ENCODE measurements around the gene C10orf53.

Gene C10orf53

DNA sequence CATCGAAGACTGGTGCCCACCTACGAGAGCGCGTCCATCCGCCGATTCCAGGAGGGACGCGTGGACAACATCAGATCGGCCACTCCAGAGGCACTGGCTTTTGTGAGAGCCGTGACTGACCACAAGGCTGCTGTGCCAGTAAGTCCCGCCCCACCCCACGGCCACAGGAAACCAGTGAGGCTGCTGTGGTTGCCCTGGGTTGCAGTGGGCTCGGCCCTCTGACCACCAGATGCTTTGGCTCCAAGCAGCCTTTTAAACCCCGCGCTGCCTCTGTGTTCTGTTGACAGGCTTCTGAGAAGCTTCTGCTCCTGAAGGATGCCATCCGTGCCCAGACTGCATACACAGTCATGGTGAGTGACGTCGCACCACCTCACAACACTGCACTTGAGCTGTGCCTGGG is 24.4 kb upstream of the C10orf53 start:
- Histone ChIP-seq H3K27me3 (ENCODE audit: control insufficient read depth in 1 of 2, insufficient read depth in 1 of 2, low read length in 2 of 2) (peaks cover 10 to 60% of the 10 kb centered on the region in 2 experiments), H4K91ac (ENCODE audit: low read length) (no peak overlapping the region), H3K36me3 (ENCODE audit: control insufficient read depth in 1 of 2, insufficient read depth in 2 of 2, low read depth in 1 of 2, low read length in 2 of 2) (no peaks in the 10 kb centered on the region), H2AFZ (ENCODE audit: low read depth, low read length) (no peak overlapping the region), H3K9ac (ENCODE audit: low read length) (no peak overlapping the region), H3K4ac (ENCODE audit: low read depth in 1 of 2, low read length in 2 of 2) (no peak overlapping the region), H3K18ac (ENCODE audit: low read depth in 1 of 2, low read length in 2 of 2) (no peak overlapping the region), H3K9me3 (ENCODE audit: control insufficient read depth, low read length) (peaks cover 9% of the 10 kb centered on the region), H3K79me1 (replicated peaks; ENCODE audit: low read length, poor library complexity, severe bottlenecking) (no peaks in the 10 kb centered on the region), H2BK15ac (ENCODE audit: low read depth, poor library complexity, severe bottlenecking) (no peak overlapping the region), H3K4me1 (ENCODE audit: control insufficient read depth, insufficient read depth, low read depth, low read length) (no peaks in the 10 kb centered on the region), H4K8ac (ENCODE audit: low read length) (no peak overlapping the region), H3K4me2 (ENCODE audit: low read length, poor library complexity, severe bottlenecking) (no peak overlapping the region), H2AK5ac (ENCODE audit: low read length, severe bottlenecking) (no peak overlapping the region), H3K27ac (ENCODE audit: low read length, poor library complexity, severe bottlenecking) (no peak overlapping the region), H2BK12ac (ENCODE audit: low read length in 2 of 2) (no peak overlapping the region), H2BK120ac (ENCODE audit: low read depth, low read length) (no peak overlapping the region), H2BK5ac (ENCODE audit: low read depth, low read length, poor library complexity, severe bottlenecking) (no peak overlapping the region), H3K23ac (ENCODE audit: low read length in 2 of 2) (no peak overlapping the region), H3K4me3 (ENCODE audit: insufficient read depth in 1 of 2, low read depth in 1 of 2, low read length in 2 of 2) (no peak overlapping the region), H3K14ac (ENCODE audit: low read length in 2 of 2) (no peak overlapping the region)
- 88% methylated on average over 18 of the region's 18 CpGs for WGBS
- no peak for DNase-seq

DNA sequence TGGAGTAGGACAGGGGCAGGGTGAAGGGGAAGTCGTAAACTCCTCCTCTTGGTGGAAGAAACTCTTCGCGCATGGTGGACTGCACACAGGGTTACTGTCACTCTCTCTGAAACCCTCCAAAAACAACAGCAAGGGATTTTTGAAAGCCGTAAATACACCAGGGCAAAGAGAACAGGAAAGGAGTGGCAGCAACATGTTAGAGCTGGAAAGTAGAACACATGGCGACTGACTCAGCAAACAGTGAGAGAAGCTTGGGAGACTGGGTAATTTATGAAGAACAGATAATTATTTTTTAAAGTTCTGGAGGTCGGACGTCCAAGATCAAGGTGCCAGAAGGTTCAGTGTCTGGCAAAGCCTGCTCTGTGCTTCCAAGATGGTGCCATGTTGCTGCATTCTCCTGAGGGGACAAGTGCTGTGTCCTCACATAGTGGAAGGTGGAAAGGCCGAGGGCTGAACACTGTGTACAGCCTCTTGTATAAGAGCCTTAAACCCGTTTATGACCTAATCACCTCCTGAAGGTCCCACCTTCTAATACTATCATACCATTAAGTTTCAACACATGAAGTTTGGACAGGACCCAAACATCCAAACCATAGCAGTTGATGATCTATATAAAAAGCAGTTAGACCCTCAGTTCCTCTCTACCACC is 22.5 kb upstream of the C10orf53 start:
- H3K9ac ChIP-seq (ENCODE audit: low read length), result no peak overlapping the region
- H3K4ac ChIP-seq (ENCODE audit: low read depth in 1 of 2, low read length in 2 of 2), result no peak overlapping the region
- H2BK5ac ChIP-seq (ENCODE audit: low read depth, low read length, poor library complexity, severe bottlenecking), result no peak overlapping the region
- no peaks in the 10 kb centered on the region for H3K79me1 ChIP-seq (replicated peaks; ENCODE audit: low read length, poor library complexity, severe bottlenecking)
- no peak overlapping the region for H3K4me2 ChIP-seq (ENCODE audit: low read length, poor library complexity, severe bottlenecking)
- H3K9me3 ChIP-seq (ENCODE audit: control insufficient read depth, low read length), result peaks cover 9% of the 10 kb centered on the region
- no peak overlapping the region for H2AK5ac ChIP-seq (ENCODE audit: low read length, severe bottlenecking)
- H2BK120ac ChIP-seq (ENCODE audit: low read depth, low read length), result no peak overlapping the region
- no peak overlapping the region for H2BK15ac ChIP-seq (ENCODE audit: low read depth, poor library complexity, severe bottlenecking)
- no peak overlapping the region for H2BK12ac ChIP-seq (ENCODE audit: low read length in 2 of 2)
- H3K27me3 ChIP-seq (ENCODE audit: control insufficient read depth in 1 of 2, insufficient read depth in 1 of 2, low read length in 2 of 2), result peaks cover 7 to 48% of the 10 kb centered on the region in 2 experiments
- no peak overlapping the region for H3K27ac ChIP-seq (ENCODE audit: low read length, poor library complexity, severe bottlenecking)
- no peaks in the 10 kb centered on the region for H3K4me1 ChIP-seq (ENCODE audit: control insufficient read depth, insufficient read depth, low read depth, low read length)
- H4K91ac ChIP-seq (ENCODE audit: low read length), result no peak overlapping the region
- WGBS, result 73% methylated on average over 9 of the region's 9 CpGs
- no peak overlapping the region for H3K14ac ChIP-seq (ENCODE audit: low read length in 2 of 2)
- no peak overlapping the region for H2AFZ ChIP-seq (ENCODE audit: low read depth, low read length)
- H4K8ac ChIP-seq (ENCODE audit: low read length), result no peak overlapping the region
- H3K36me3 ChIP-seq (ENCODE audit: control insufficient read depth in 1 of 2, insufficient read depth in 2 of 2, low read depth in 1 of 2, low read length in 2 of 2), result no peaks in the 10 kb centered on the region
- DNase-seq, result no peak
- no peak overlapping the region for H3K4me3 ChIP-seq (ENCODE audit: insufficient read depth in 1 of 2, low read depth in 1 of 2, low read length in 2 of 2)
- H3K23ac ChIP-seq (ENCODE audit: low read length in 2 of 2), result no peak overlapping the region
- H3K18ac ChIP-seq (ENCODE audit: low read depth in 1 of 2, low read length in 2 of 2), result no peak overlapping the region

DNA sequence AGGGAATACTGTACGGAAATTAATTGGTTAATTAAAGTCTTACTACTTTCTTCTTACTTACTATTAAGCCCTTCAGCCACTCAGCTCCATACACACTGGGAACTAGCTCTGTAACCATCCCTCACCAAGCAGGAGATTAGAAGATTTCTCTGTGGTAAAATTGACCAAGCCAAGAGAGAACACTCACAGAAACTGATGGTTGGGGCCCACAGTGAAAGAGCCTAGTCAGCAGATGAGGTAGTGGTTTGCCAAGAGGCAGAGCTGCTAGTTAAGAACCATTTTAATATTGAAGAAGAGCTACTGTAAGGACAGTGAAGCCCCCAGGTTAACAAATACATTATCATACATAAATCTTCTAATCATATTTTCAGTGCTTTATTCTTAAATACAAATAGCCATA is 21.8 kb upstream of the C10orf53 start:
- Histone ChIP-seq H3K79me1 (replicated peaks; ENCODE audit: low read length, poor library complexity, severe bottlenecking) (no peaks in the 10 kb centered on the region), H3K4ac (ENCODE audit: low read depth in 1 of 2, low read length in 2 of 2) (no peak overlapping the region), H2BK120ac (ENCODE audit: low read depth, low read length) (no peak overlapping the region), H2BK12ac (ENCODE audit: low read length in 2 of 2) (no peak overlapping the region), H3K23ac (ENCODE audit: low read length in 2 of 2) (no peak overlapping the region), H3K9ac (ENCODE audit: low read length) (no peak overlapping the region), H2AFZ (ENCODE audit: low read depth, low read length) (no peak overlapping the region), H3K4me3 (ENCODE audit: insufficient read depth in 1 of 2, low read depth in 1 of 2, low read length in 2 of 2) (no peak overlapping the region), H3K27ac (ENCODE audit: low read length, poor library complexity, severe bottlenecking) (no peak overlapping the region), H3K4me2 (ENCODE audit: low read length, poor library complexity, severe bottlenecking) (no peak overlapping the region), H2AK5ac (ENCODE audit: low read length, severe bottlenecking) (no peak overlapping the region), H3K27me3 (ENCODE audit: control insufficient read depth in 1 of 2, insufficient read depth in 1 of 2, low read length in 2 of 2) (peaks cover under 1 to 48% of the 10 kb centered on the region in 2 experiments), H3K36me3 (ENCODE audit: control insufficient read depth in 1 of 2, insufficient read depth in 2 of 2, low read depth in 1 of 2, low read length in 2 of 2) (no peaks in the 10 kb centered on the region), H3K4me1 (ENCODE audit: control insufficient read depth, insufficient read depth, low read depth, low read length) (no peaks in the 10 kb centered on the region), H3K9me3 (ENCODE audit: control insufficient read depth, low read length) (peaks cover 9% of the 10 kb centered on the region), H2BK15ac (ENCODE audit: low read depth, poor library complexity, severe bottlenecking) (no peak overlapping the region), H4K91ac (ENCODE audit: low read length) (no peak overlapping the region), H4K8ac (ENCODE audit: low read length) (no peak overlapping the region), H2BK5ac (ENCODE audit: low read depth, low read length, poor library complexity, severe bottlenecking) (no peak overlapping the region), H3K18ac (ENCODE audit: low read depth in 1 of 2, low read length in 2 of 2) (no peak overlapping the region), H3K14ac (ENCODE audit: low read length in 2 of 2) (no peak overlapping the region)
- no peak for DNase-seq
- no CpG with 5 or more reads among the region's 1 CpG for WGBS

GRCh38 chr10:49661140-49661856 is 18.2 kb upstream of the C10orf53 start:
- no peak for DNase-seq
- Histone ChIP-seq H2BK15ac (ENCODE audit: low read depth, poor library complexity, severe bottlenecking) (no peak overlapping the region), H3K27ac (ENCODE audit: low read length, poor library complexity, severe bottlenecking) (no peak overlapping the region), H3K14ac (ENCODE audit: low read length in 2 of 2) (no peak overlapping the region), H3K36me3 (ENCODE audit: control insufficient read depth in 1 of 2, insufficient read depth in 2 of 2, low read depth in 1 of 2, low read length in 2 of 2) (no peaks in the 10 kb centered on the region), H4K91ac (ENCODE audit: low read length) (no peak overlapping the region), H3K4me3 (ENCODE audit: insufficient read depth in 1 of 2, low read depth in 1 of 2, low read length in 2 of 2) (no peak overlapping the region), H3K27me3 (ENCODE audit: control insufficient read depth in 1 of 2, insufficient read depth in 1 of 2, low read length in 2 of 2) (peaks cover 5 to 46% of the 10 kb centered on the region in 2 experiments), H2BK5ac (ENCODE audit: low read depth, low read length, poor library complexity, severe bottlenecking) (no peak overlapping the region), H3K4me2 (ENCODE audit: low read length, poor library complexity, severe bottlenecking) (no peak overlapping the region), H3K18ac (ENCODE audit: low read depth in 1 of 2, low read length in 2 of 2) (no peak overlapping the region), H2AK5ac (ENCODE audit: low read length, severe bottlenecking) (no peak overlapping the region), H3K9ac (ENCODE audit: low read length) (no peak overlapping the region), H2AFZ (ENCODE audit: low read depth, low read length) (no peak overlapping the region), H4K8ac (ENCODE audit: low read length) (no peak overlapping the region), H2BK120ac (ENCODE audit: low read depth, low read length) (no peak overlapping the region), H3K4ac (ENCODE audit: low read depth in 1 of 2, low read length in 2 of 2) (no peak overlapping the region), H2BK12ac (ENCODE audit: low read length in 2 of 2) (no peak overlapping the region), H3K9me3 (ENCODE audit: control insufficient read depth, low read length) (peaks cover 9% of the 10 kb centered on the region), H3K23ac (ENCODE audit: low read length in 2 of 2) (no peak overlapping the region), H3K79me1 (replicated peaks; ENCODE audit: low read length, poor library complexity, severe bottlenecking) (no peaks in the 10 kb centered on the region), H3K4me1 (ENCODE audit: control insufficient read depth, insufficient read depth, low read depth, low read length) (no peaks in the 10 kb centered on the region)
- 54% methylated on average over 7 of the region's 8 CpGs for WGBS

Measured in mesenchymal stem cell (in vitro differentiated cells and primary cell).